Bronchial epithelial cell (primary cell): ENCODE results near the gene LAMA2. TPM values are rescaled to one million over a fixed set of nuclear protein-coding genes. Genes with fewer than 3 reads are reported as not detected.

Experiments used
- DNase-seq: peaks from one replicate; pipeline ENCODE4 v3.0.0-alpha.2; 2010; ENCODE audit warnings: low read depth
- FAIRE-seq: peaks from 2 replicates; lab custom pipeline; 2011; peaks lifted over from hg19 to GRCh38; lab: Jason Lieb, UNC
- H3K27me3 ChIP-seq: 2 replicates; pipeline ENCODE4 v1.5.1; 2011; ENCODE audit warnings: low read length; ENCODE audit not compliant: control insufficient read depth, insufficient read depth
- H3K36me3 ChIP-seq: 2 replicates; pipeline ENCODE4 v1.5.1; 2011; ENCODE audit warnings: low read length; ENCODE audit not compliant: control insufficient read depth, insufficient read depth
- H3K4me3 ChIP-seq: 2 replicates; pipeline ENCODE4 v1.5.1; 2011; ENCODE audit warnings: mild to moderate bottlenecking, low read depth, low read length, control low read depth
- CTCF ChIP-seq: IDR thresholded peaks from 2 replicates; pipeline ENCODE4 v1.5.1; 2011; ENCODE audit warnings: mild to moderate bottlenecking, moderate library complexity, low read length, control low read depth, inconsistent platforms; ENCODE audit not compliant: insufficient read depth, severe bottlenecking
- total RNA-seq: library from RNA; depleted of rRNA; stranded (reverse); fragments of >200 nt; gene quantifications from 2 replicates; pipeline ENCODE4 v1.2.1, GENCODE V29; 2014

LAMA2 gene
- total RNA-seq, 1 donor from 2014 or later = 2.6 TPM

- H3K4me3 ChIP-seq = no peak overlapping the region
- TF ChIP-seq CTCF = no peak
- FAIRE-seq = no peak
- no peaks in the 10 kb centered on the region for H3K27me3 ChIP-seq
- no peak for DNase-seq
- H3K36me3 ChIP-seq = no peaks in the 10 kb centered on the region
Measured at GRCh38 chr6:129253242-129253641, 370.3 kb downstream of the LAMA2 start.

GRCh38 chr6:129253727-129254126 is 370.8 kb downstream of the LAMA2 start:
- FAIRE-seq = no peak
- H3K27me3 ChIP-seq = no peaks in the 10 kb centered on the region
- H3K36me3 ChIP-seq = no peaks in the 10 kb centered on the region
- no peak for TF ChIP-seq CTCF
- DNase-seq = no peak
- H3K4me3 ChIP-seq = no peak overlapping the region

- FAIRE-seq = no peak
Measured at GRCh38 chr6:129257196-129257595, 374.3 kb downstream of the LAMA2 start.

GRCh38 chr6:129262661-129263060 is 379.7 kb downstream of the LAMA2 start:
- no peak for TF ChIP-seq CTCF
- H3K4me3 ChIP-seq = no peak overlapping the region
- no peaks in the 10 kb centered on the region for H3K36me3 ChIP-seq
- DNase-seq (no peak), FAIRE-seq (no peak)
- H3K27me3 ChIP-seq = no peaks in the 10 kb centered on the region

More at GRCh38 chr6:129257196-129257595, 374.3 kb downstream of the LAMA2 start:
- Histone ChIP-seq H3K36me3 (no peaks in the 10 kb centered on the region), H3K27me3 (no peaks in the 10 kb centered on the region), H3K4me3 (no peak overlapping the region)
- no peak for DNase-seq
- no peak for TF ChIP-seq CTCF

- H3K4me3 ChIP-seq = no peak overlapping the region
- FAIRE-seq (no peak), DNase-seq (no peak)
- H3K36me3 ChIP-seq = no peaks in the 10 kb centered on the region
- no peak for TF ChIP-seq CTCF
- no peaks in the 10 kb centered on the region for H3K27me3 ChIP-seq
Measured at GRCh38 chr6:129263176-129263575, 380.2 kb downstream of the LAMA2 start.

- FAIRE-seq (no peak), DNase-seq (no peak)
- Histone ChIP-seq H3K27me3 (no peaks in the 10 kb centered on the region), H3K4me3 (no peak overlapping the region), H3K36me3 (no peaks in the 10 kb centered on the region)
- no peak for TF ChIP-seq CTCF
Measured at GRCh38 chr6:129264480-129265045, 381.6 kb downstream of the LAMA2 start.
